GM19324 (cell line): Measurements from ENCODE around the gene RPF1.
"Not testable (repeated sequence)": the region's sequence is repeated elsewhere in the genome, so short reads cannot be mapped to it uniquely, and the experiment has no call there.

Source experiments
- ATAC-seq: cut with Tn5 transposase; IDR thresholded peaks from one replicate; pipeline ENCODE4 v1.9.1; 2021; ENCODE audit warnings: mild to moderate bottlenecking, moderate library complexity; ENCODE audit not compliant: unreplicated experiment, low FRiP score

Gene RPF1

GRCh38 chr1:84478876-84479868 lies at the start of gene RPF1:
Gene RPF1, plus strand, starts transcription at chr1:84479266. Its CDS starts 16 bp downstream, at chr1:84479282.
- ATAC-seq = peak; percentile 98

- no peak for ATAC-seq
These were observed 48.5 kb upstream of the RPF1 start for GRCh38 chr1:84430546-84430945.

GRCh38 chr1:84433258-84434080 lies 45.6 kb upstream of the RPF1 start:
- no peak for ATAC-seq

- ATAC-seq = no peak
These were observed 44.8 kb upstream of the RPF1 start for GRCh38 chr1:84434081-84434769.

- no peak for ATAC-seq
These were observed 44.1 kb upstream of the RPF1 start for GRCh38 chr1:84434801-84435549.

- no peak for ATAC-seq
These were observed 42.0 kb upstream of the RPF1 start for GRCh38 chr1:84436876-84437655.

- peak; percentile 67 for ATAC-seq
These were observed 36.8 kb upstream of the RPF1 start for GRCh38 chr1:84442256-84442655.

- not testable (repeated sequence) for ATAC-seq
These were observed 36.1 kb upstream of the RPF1 start for GRCh38 chr1:84442747-84443646.

- not testable (repeated sequence) for ATAC-seq
These were observed 30.4 kb upstream of the RPF1 start for GRCh38 chr1:84448704-84449103.

- ATAC-seq = no peak
These were observed 28.2 kb upstream of the RPF1 start for GRCh38 chr1:84450910-84451309.

GRCh38 chr1:84452436-84452835 lies 26.6 kb upstream of the RPF1 start:
- ATAC-seq = no peak

GRCh38 chr1:84462118-84462517 lies 16.9 kb upstream of the RPF1 start:
- ATAC-seq = no peak

GRCh38 chr1:84467298-84467697 lies 11.8 kb upstream of the RPF1 start:
- no peak for ATAC-seq

GRCh38 chr1:84476225-84476624 lies 2.8 kb upstream of the RPF1 start:
- ATAC-seq = no peak

- no peak for ATAC-seq
These were observed 932 bp downstream of the RPF1 start for GRCh38 chr1:84479998-84480397.

- no peak for ATAC-seq
These were observed 1.6 kb downstream of the RPF1 start for GRCh38 chr1:84480650-84481049.

- no peak for ATAC-seq
These were observed 2.3 kb downstream of the RPF1 start for GRCh38 chr1:84481317-84481716.

GRCh38 chr1:84488107-84488506 lies 9.0 kb downstream of the RPF1 start:
- ATAC-seq = no peak
